ENCODE data around the gene ESR1.

DNA sequence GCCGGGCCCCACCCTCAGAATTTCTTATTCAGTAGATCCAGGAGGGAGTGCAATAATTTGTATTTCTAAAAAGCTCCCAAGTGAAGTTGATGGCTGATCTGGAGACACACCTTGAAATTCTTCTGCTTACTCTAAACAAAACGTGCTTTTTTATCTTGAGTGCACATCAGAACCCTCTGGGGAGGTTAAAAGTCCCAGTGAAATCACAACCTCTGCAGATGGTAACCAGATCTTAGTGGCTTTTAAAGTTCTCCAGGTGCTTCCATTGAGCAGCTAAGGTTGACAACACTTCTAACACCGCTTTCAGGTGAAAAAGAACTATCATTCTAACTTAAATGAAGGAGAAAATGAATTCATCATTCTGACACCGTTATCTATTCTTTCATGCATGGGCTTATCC is 45.6 kb upstream of the ESR1 start:
- TF ChIP-seq, protein P1, sequence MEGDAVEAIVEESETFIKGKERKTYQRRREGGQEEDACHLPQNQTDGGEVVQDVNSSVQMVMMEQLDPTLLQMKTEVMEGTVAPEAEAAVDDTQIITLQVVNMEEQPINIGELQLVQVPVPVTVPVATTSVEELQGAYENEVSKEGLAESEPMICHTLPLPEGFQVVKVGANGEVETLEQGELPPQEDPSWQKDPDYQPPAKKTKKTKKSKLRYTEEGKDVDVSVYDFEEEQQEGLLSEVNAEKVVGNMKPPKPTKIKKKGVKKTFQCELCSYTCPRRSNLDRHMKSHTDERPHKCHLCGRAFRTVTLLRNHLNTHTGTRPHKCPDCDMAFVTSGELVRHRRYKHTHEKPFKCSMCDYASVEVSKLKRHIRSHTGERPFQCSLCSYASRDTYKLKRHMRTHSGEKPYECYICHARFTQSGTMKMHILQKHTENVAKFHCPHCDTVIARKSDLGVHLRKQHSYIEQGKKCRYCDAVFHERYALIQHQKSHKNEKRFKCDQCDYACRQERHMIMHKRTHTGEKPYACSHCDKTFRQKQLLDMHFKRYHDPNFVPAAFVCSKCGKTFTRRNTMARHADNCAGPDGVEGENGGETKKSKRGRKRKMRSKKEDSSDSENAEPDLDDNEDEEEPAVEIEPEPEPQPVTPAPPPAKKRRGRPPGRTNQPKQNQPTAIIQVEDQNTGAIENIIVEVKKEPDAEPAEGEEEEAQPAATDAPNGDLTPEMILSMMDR (IDR thresholded peaks at IDR 0.05), result no peak
- TF ChIP-seq EZH2 (IDR thresholded peaks at IDR 0.05) (no peak), EZH2phosphoT487 (IDR thresholded peaks at IDR 0.05) (no peak)
